HL-60 (cell line): Measurements from ENCODE around the gene IL1RAPL2.

ENCODE experiments used
- DNase-seq, 2 experiments: peaks; one replicate each; pipeline ENCODE4 v3.0.0-alpha.2; 2010 to 2020; ENCODE audit warnings: low read depth in 1 of 2, low spot score in 1 of 2
- H3K27ac ChIP-seq: fragments of 250-450 bp; sonication (Bioruptor Pico); replicated peaks from 2 replicates; pipeline ENCODE4 v1.5.1; 2020; ENCODE audit warnings: mild to moderate bottlenecking, moderate library complexity
- H3K27me3 ChIP-seq: fragments of 250-450 bp; sonication (Bioruptor Pico); 2 replicates; pipeline ENCODE4 v1.5.1; 2021; ENCODE audit warnings: mild to moderate bottlenecking, moderate library complexity; ENCODE audit not compliant: insufficient read depth, poor library complexity, severe bottlenecking
- H3K4me3 ChIP-seq: replicated peaks from 2 replicates; pipeline ENCODE4 v1.5.1; 2011; ENCODE audit warnings: mild to moderate bottlenecking, control low read depth, low read length; ENCODE audit not compliant: insufficient read depth
- GABPA ChIP-seq: IDR thresholded peaks from 2 replicates; pipeline ENCODE4 v1.6.1; 2012; ENCODE audit warnings: low read depth
- POLR2AphosphoS5 ChIP-seq: IDR thresholded peaks from 2 replicates; pipeline ENCODE4 v1.6.1; 2012; ENCODE audit warnings: low read depth
- SPI1 ChIP-seq: IDR thresholded peaks from 2 replicates; pipeline ENCODE4 v1.6.1; 2012; ENCODE audit warnings: low read depth, mild to moderate bottlenecking, borderline replicate concordance
- TF ChIP-seq, protein P1 (sequence below): IDR thresholded peaks from 2 replicates; pipeline ENCODE4 v1.6.1; 2012; ENCODE audit warnings: low read depth; ENCODE audit not compliant: insufficient replicate concordance
- TF ChIP-seq, protein P2 (sequence below): IDR thresholded peaks from one replicate; pipeline ENCODE4 v1.5.1; 2011; ENCODE audit warnings: low read length, control low read depth, inconsistent platforms; ENCODE audit not compliant: insufficient read depth

IL1RAPL2 gene

GRCh38 chrX:105349476-105349875, 783.5 kb downstream of the IL1RAPL2 start:
- no peak for DNase-seq
- no peak overlapping the region for H3K4me3 ChIP-seq
- no peaks in the 10 kb centered on the region for H3K27me3 ChIP-seq
- no peak overlapping the region for H3K27ac ChIP-seq
- TF ChIP-seq GABPA (no peak), SPI1 (no peak), POLR2AphosphoS5 (no peak)

DNA sequence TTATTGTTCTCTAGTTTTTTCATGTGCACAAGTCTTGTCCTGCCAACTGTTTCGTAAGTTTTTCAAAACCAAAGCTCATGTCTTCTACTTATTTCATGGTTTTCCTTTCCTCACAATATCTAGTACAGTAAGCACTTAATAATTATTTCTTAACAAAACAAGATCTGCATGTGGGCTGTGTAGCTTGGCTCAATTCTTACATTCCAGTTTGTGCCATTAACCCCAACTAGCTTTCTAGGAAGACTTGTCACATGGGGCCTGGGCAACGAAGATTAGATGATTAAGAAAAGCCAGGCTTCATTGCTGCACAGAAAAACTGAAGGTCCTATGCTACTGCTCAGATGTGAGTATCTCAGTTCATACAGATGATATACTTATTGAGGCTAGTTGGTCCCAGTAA, 809.8 kb downstream of the IL1RAPL2 start:
- no peak for TF ChIP-seq POLR2AphosphoS5
- TF ChIP-seq, protein P1, sequence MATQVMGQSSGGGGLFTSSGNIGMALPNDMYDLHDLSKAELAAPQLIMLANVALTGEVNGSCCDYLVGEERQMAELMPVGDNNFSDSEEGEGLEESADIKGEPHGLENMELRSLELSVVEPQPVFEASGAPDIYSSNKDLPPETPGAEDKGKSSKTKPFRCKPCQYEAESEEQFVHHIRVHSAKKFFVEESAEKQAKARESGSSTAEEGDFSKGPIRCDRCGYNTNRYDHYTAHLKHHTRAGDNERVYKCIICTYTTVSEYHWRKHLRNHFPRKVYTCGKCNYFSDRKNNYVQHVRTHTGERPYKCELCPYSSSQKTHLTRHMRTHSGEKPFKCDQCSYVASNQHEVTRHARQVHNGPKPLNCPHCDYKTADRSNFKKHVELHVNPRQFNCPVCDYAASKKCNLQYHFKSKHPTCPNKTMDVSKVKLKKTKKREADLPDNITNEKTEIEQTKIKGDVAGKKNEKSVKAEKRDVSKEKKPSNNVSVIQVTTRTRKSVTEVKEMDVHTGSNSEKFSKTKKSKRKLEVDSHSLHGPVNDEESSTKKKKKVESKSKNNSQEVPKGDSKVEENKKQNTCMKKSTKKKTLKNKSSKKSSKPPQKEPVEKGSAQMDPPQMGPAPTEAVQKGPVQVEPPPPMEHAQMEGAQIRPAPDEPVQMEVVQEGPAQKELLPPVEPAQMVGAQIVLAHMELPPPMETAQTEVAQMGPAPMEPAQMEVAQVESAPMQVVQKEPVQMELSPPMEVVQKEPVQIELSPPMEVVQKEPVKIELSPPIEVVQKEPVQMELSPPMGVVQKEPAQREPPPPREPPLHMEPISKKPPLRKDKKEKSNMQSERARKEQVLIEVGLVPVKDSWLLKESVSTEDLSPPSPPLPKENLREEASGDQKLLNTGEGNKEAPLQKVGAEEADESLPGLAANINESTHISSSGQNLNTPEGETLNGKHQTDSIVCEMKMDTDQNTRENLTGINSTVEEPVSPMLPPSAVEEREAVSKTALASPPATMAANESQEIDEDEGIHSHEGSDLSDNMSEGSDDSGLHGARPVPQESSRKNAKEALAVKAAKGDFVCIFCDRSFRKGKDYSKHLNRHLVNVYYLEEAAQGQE, result no peak
- no peak for TF ChIP-seq GABPA
- TF ChIP-seq SPI1, result no peak
- TF ChIP-seq, protein P2, sequence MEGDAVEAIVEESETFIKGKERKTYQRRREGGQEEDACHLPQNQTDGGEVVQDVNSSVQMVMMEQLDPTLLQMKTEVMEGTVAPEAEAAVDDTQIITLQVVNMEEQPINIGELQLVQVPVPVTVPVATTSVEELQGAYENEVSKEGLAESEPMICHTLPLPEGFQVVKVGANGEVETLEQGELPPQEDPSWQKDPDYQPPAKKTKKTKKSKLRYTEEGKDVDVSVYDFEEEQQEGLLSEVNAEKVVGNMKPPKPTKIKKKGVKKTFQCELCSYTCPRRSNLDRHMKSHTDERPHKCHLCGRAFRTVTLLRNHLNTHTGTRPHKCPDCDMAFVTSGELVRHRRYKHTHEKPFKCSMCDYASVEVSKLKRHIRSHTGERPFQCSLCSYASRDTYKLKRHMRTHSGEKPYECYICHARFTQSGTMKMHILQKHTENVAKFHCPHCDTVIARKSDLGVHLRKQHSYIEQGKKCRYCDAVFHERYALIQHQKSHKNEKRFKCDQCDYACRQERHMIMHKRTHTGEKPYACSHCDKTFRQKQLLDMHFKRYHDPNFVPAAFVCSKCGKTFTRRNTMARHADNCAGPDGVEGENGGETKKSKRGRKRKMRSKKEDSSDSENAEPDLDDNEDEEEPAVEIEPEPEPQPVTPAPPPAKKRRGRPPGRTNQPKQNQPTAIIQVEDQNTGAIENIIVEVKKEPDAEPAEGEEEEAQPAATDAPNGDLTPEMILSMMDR, result no peak
- Histone ChIP-seq H3K27me3 (no peaks in the 10 kb centered on the region), H3K27ac (no peak overlapping the region), H3K4me3 (no peak overlapping the region)
- DNase-seq, result no peak

GRCh38 chrX:105424729-105425128, 858.7 kb downstream of the IL1RAPL2 start:
- H3K27me3 ChIP-seq, result no peaks in the 10 kb centered on the region
- H3K27ac ChIP-seq, result no peak overlapping the region
- no peak for DNase-seq
- H3K4me3 ChIP-seq, result no peak overlapping the region
- TF ChIP-seq GABPA (no peak), POLR2AphosphoS5 (no peak), SPI1 (no peak)
- TF ChIP-seq, protein P2, result no peak
- TF ChIP-seq, protein P1, result no peak

DNA sequence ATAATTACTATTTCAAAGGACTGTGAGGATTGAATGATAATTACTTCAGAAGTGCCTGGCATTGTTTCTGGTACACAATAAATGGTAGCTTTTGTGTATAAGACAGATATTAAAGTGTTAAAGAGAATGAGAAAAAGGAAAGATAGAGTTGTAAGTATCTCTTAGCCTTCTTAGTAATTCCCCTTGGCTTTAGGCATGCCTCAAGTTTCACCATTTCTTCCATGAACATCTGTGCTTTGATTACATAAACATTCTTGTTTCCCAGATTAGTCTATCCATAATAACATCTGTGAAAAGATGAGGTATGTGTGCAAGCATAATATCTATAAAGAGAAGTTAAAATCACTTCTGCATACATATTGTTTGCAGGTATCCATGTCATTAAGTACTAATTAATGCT, 885.4 kb downstream of the IL1RAPL2 start:
- DNase-seq, result no peak
- no peaks in the 10 kb centered on the region for H3K27me3 ChIP-seq
- TF ChIP-seq SPI1 (no peak), GABPA (no peak), POLR2AphosphoS5 (no peak)
- TF ChIP-seq, protein P2, result no peak
- TF ChIP-seq, protein P1, result no peak
- no peak overlapping the region for H3K27ac ChIP-seq
- H3K4me3 ChIP-seq, result no peak overlapping the region
